Middle frontal gyrus (tissue), 1 donor: ENCODE results near the gene CNOT4.

Source experiments
- DNase-seq: peaks from one replicate; pipeline ENCODE4 v3.0.0-alpha.2; 2015; ENCODE audit warnings: low spot score; ENCODE audit errors: extremely low spot score

CNOT4 gene, protein sequence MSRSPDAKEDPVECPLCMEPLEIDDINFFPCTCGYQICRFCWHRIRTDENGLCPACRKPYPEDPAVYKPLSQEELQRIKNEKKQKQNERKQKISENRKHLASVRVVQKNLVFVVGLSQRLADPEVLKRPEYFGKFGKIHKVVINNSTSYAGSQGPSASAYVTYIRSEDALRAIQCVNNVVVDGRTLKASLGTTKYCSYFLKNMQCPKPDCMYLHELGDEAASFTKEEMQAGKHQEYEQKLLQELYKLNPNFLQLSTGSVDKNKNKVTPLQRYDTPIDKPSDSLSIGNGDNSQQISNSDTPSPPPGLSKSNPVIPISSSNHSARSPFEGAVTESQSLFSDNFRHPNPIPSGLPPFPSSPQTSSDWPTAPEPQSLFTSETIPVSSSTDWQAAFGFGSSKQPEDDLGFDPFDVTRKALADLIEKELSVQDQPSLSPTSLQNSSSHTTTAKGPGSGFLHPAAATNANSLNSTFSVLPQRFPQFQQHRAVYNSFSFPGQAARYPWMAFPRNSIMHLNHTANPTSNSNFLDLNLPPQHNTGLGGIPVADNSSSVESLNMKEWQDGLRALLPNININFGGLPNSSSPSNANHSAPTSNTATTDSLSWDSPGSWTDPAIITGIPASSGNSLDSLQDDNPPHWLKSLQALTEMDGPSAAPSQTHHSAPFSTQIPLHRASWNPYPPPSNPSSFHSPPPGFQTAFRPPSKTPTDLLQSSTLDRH

GRCh38 chr7:135509839-135510591 lies at the start of gene CNOT4:
Gene CNOT4 (minus strand): TSS chr7:135510102. CDS start chr7:135438331, 71,771 bp downstream.
- peak; percentile 93 for DNase-seq

DNA sequence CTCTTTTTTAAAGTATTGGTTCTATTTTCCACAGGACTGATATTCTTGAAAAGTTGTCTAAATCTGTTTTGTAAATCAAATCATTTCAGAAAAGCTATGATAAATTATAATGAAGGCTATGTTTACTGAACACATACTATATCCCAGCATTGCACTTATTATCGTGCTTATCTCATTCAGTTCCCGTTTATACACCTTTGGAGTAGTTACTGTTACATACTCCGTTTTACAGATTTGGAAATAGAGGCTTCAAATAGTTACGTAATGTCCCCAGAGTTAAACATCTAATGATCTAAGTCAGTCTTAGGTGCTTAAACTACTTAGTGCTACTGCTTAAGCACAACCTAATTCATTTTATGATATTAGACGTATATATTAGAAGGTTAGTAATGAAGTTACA lies 49.0 kb upstream of the CNOT4 start:
- no peak for DNase-seq

- DNase-seq: peak; percentile 48
Observed at GRCh38 chr7:135558337-135558767, 48.5 kb upstream of the CNOT4 start.

DNA sequence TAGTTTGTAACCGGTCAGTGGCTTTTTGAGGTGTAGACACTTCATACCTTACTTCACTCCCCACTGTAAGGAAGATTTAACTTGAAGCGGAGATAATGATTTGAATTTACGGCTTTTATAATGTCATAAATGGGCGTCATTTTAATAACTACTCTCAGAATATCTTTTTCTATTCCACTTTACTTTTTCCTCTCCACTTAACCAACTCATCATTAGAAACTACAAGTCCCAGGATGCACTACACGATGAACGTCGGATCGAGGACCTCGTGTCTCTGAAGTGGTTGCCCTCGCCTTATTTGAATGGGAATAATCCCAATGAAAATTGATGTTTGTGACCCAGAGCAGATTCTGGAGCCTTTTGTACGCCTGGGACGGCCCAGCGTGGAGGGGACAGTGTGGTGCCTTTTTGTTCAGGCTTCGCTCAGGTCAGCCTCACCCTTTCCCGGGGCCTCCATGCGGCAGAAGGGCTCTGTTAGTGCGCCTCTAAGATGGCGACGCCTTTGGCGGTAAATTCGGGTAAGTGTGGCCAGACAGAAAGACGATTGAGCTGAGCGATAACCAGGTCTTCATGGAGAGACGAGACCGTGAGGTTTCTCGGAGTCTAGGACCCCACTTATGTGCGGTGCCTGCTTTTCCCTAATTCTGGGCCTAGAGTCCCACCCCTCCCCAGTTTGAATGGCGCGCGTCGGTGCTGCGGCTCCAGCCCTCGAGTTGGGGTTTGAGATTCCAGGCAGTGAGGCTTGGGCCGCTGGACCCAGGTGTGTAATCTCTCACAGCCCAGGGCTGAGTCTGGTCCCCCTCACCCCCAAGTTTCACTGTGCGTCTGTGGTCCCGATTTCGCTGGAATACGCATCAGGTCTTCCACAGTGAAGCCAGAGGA lies 47.8 kb upstream of the CNOT4 start, which contains the start of gene NUP205:
TSS of gene NUP205 (plus strand) at position 463 of the 882 bp plus-strand sequence. CDS start at position 491, 28 bp downstream.
- DNase-seq: peak; percentile 66

DNA sequence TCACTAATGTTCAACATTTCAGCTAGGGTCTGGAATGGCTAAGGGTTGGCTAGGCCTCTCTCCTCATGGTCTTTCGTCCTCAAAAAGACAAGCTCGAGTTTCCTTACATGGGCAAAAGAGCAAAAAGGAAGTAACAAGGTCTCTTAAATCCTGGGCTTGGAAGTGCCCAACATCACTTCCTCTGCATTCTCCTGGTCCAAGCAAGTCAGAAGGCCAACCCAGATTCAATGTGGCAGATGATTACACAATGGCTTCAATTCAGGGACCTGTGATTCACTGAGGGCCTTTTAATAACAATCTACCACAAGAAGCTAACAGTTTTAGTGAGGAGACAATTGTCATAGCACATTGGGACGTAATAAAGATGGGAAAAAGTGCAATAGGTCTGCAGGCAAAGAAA lies 43.4 kb upstream of the CNOT4 start:
- DNase-seq: no peak

GRCh38 chr7:135552148-135552547 lies 42.2 kb upstream of the CNOT4 start:
- DNase-seq: no peak

DNA sequence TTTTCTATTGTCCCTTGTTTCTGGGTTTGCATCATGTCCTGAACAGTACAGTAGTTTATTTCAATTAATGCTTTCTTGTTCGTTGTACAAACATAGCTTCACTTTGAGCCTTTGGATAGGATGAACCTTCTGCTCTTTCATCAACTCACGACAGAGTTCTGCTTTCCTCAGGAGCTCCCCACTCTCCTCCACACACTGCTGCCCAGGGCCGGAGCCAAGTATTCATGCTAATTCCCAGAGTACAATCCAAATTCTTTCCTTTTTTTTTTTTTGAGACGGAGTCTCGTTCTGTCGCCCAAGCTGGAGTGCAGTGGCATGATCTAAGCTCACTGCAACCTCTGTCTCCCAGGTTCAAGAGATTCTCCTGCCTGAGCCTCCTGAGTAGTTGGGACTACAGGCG lies 40.3 kb upstream of the CNOT4 start:
- no peak for DNase-seq

DNA sequence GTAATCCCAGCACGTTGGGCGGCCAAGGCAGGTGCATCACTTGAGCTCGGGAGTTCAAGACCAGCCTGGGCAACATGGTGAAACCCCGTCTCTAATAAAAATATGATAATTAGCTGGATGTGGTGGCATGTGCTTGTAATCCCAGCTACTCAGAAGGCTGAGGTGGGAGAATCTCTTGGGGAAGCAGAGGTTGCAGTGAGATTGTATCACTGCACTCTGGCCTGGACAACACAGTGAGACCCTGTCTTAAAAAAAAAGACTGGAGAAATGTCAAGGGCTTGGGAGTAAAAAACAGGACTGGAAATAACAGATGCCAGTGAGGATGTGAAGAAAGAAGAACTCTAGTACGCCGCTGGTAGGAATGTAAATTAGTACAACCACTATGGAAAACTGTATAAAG lies 31.1 kb upstream of the CNOT4 start:
- no peak for DNase-seq

GRCh38 chr7:135539629-135540028 lies 29.7 kb upstream of the CNOT4 start:
- no peak for DNase-seq

GRCh38 chr7:135538376-135538775 lies 28.5 kb upstream of the CNOT4 start:
- no peak for DNase-seq

- no peak for DNase-seq
Observed at GRCh38 chr7:135537905-135538304, 28.0 kb upstream of the CNOT4 start.

- DNase-seq: no peak
Observed at GRCh38 chr7:135537453-135537852, 27.6 kb upstream of the CNOT4 start.

- DNase-seq: no peak
Observed at GRCh38 chr7:135536150-135536549, 26.2 kb upstream of the CNOT4 start.

- DNase-seq: no peak
Observed at GRCh38 chr7:135527025-135527424, 17.1 kb upstream of the CNOT4 start.

DNA sequence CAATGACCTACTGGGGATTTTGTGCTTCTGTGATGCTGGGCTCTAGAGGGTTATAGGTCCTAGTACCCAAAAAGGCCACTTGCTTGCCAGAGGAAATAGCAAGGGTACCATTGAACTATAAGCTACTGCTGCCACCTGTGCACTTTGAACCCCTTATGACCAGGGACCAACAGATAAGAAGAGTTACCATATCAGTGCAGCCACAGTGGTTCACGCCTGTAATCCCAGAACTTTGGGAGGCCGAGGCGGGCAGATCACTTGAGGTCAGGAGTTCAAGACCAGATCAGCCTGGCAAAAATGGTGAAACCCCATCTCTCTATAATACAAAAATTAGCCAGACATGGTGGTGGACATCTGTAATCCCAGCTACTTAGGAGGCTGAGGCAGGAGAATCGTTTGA lies 15.5 kb upstream of the CNOT4 start:
- no peak for DNase-seq

DNA sequence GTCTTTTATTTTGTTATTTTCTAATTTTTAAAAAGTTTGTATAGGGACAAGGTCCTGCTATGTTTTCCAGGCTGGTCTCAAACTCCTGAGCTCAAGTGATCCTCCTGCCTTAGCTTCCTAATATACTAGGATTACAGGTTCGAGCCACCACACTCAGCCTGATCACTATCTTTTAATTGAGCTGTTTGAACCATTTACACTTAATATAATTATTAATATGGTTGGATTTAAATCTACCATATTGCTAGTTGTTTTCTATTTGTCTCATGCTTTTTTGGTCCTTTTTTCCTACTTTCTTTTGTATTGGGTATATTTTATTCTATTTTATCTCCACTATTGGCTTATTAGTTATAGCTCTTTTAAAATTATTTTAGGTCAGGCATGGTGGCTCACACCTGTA lies 13.2 kb upstream of the CNOT4 start:
- no peak for DNase-seq

GRCh38 chr7:135522509-135522908 lies 12.6 kb upstream of the CNOT4 start:
- no peak for DNase-seq

- no peak for DNase-seq
Observed at GRCh38 chr7:135519871-135520270, 10.0 kb upstream of the CNOT4 start.

DNA sequence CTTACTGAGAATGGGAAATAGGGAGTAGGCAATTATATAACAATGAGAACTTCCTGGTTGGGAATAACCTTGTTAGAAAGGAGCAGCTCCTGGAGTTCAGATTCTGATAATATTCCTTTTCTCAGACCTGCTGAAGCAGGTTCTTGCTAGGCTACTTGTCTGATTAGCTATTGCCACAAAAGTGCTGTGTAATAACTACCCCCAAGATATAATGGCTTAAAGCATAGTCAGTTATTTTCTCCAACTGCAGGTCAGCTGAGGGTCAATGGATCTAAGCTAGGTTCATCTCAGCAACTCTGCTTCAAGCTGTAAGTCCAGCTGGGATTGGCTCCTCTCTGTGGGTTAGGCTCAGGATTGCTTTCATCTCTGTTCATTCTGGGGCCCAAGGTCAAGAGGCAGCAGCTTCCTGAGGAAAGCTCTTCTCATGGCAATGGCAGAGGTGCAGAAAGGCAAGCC lies 9.4 kb upstream of the CNOT4 start:
- no peak for DNase-seq

DNA sequence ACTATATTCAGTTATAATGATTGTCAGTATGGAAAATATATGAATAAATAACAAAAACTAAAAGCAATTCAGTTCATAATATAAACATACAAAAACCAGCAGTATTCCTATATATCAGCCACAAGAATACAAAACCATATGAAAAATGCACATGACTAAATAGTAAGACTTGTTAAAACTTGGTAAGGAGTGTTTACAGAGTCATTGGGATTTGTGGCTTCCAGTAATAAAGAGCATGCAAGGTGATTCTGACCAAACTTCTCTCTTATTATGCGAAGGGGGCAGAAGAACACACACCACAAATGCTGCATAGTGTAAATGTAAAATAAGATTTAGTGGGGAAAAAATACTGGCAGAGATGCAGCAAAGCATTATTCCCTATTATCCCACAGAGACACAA lies 8.8 kb upstream of the CNOT4 start:
- DNase-seq: no peak

GRCh38 chr7:135517060-135517459 lies 7.2 kb upstream of the CNOT4 start:
- DNase-seq: no peak
